Measurements from ENCODE around the gene FBXO34. TPM values are rescaled to one million over a fixed set of nuclear protein-coding genes. Genes with fewer than 3 reads are reported as not detected.

Gene FBXO34
- total and polyA plus RNA-seq, 10 of the 15 experiments (the other 5 are each of a cell fraction or from before 2014, with no cell fraction given): 5.6 to 22.8 (median 17.6) TPM

DNA sequence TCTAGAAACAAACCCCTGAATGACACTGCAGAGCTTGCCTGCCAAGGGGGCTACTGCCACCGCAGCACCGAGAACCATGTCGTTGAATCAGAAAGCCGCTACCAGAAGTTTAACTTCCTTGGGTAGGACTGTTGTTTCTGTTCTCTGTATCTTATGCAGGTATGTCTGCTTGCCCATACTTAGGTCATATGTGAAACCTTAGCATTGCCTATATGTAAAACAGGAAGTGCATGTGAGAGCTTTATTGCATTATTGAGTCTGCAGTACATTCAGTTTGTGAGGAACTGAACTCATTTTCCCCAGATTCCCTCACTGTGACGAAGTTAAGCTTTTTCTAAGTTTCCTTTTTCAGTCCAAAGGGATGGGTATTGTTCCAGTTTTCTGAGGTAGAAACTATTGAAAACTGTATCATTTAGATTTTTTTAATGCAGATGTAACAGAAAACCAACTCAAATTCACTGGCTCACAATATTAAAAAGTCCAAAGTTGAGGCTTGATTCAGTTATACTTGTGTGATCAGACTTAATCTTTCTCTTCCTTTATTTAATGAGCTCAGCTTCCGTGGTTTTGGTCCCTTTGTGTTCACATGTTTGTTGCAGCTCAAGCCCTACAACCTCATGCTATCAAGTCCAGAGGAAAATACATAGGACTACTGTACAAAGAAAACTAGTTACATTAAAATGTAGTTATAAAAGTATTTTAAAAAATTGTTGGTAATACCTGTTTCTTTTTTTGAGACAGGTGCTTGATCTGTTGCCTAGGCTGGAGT lies 6.9 kb downstream of the FBXO34 start (continued):
- TF ChIP-seq E2F4 (IDR thresholded peaks at IDR 0.05; ENCODE audit: low read depth, low read length) (no peak), SMAD1 (IDR thresholded peaks at IDR 0.05; ENCODE audit: low read depth, partially characterized antibody) (no peak), GATAD2B (conservative IDR thresholded peaks at IDR 0.05; ENCODE audit: low read depth) (no peak), RELA (IDR thresholded peaks at IDR 0.05; ENCODE audit: borderline replicate concordance, partially characterized antibody) (no peak), CUX1 (IDR thresholded peaks at IDR 0.05; ENCODE audit: insufficient replicate concordance, low read depth, low read length) (peak; percentile 50), NFIC (IDR thresholded peaks at IDR 0.05; ENCODE audit: low read depth, low read length) (peak; percentile 62), NFYB (IDR thresholded peaks at IDR 0.05; ENCODE audit: insufficient read depth, low read depth, low read length) (no peak)
- TF ChIP-seq, protein P1, sequence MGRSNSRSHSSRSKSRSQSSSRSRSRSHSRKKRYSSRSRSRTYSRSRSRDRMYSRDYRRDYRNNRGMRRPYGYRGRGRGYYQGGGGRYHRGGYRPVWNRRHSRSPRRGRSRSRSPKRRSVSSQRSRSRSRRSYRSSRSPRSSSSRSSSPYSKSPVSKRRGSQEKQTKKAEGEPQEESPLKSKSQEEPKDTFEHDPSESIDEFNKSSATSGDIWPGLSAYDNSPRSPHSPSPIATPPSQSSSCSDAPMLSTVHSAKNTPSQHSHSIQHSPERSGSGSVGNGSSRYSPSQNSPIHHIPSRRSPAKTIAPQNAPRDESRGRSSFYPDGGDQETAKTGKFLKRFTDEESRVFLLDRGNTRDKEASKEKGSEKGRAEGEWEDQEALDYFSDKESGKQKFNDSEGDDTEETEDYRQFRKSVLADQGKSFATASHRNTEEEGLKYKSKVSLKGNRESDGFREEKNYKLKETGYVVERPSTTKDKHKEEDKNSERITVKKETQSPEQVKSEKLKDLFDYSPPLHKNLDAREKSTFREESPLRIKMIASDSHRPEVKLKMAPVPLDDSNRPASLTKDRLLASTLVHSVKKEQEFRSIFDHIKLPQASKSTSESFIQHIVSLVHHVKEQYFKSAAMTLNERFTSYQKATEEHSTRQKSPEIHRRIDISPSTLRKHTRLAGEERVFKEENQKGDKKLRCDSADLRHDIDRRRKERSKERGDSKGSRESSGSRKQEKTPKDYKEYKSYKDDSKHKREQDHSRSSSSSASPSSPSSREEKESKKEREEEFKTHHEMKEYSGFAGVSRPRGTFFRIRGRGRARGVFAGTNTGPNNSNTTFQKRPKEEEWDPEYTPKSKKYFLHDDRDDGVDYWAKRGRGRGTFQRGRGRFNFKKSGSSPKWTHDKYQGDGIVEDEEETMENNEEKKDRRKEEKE (IDR thresholded peaks at IDR 0.05): no peak

Data from GM12878 (cell line).